Body of pancreas (tissue), 4 donors: ENCODE measurements around the gene WNT7B.

ENCODE experiments used
- POLR2A ChIP-seq, 3 donors: fragments of 450-650 bp; IDR thresholded peaks; one replicate each; pipeline ENCODE4 v1.6.1; 2016; ENCODE audit warnings: antibody characterized with exemption in 3 of 3, mild to moderate bottlenecking in 2 of 3
- TF ChIP-seq, protein P1 (sequence below), 7 experiments: fragments of 450-650 bp in 4 of 7; fragments of 200-600 bp in 3 of 7; sonication (generic) in 3 of 7; IDR thresholded peaks; one replicate each; pipeline ENCODE4 v1.5.1; 2016 to 2019; ENCODE audit warnings: antibody characterized with exemption in 7 of 7

DNA sequence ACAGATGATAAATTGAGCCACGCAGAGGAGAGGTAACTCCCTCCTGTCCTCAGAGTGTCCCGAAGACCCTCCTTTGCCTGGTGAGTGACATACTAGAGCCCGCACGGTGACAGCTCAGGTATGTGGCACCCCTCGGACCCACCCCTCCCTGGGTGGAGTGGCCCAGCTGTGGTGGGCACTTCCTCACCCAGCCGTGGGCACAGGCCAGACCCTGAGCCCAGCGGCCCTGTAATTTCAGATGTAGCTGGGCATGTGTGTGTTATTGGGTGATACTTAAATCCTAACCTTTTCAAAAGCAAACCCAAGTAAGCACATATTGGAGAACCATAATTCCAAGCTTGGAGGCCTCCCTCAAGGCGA is 93.2 kb downstream of the WNT7B start:
- TF ChIP-seq, protein P1, sequence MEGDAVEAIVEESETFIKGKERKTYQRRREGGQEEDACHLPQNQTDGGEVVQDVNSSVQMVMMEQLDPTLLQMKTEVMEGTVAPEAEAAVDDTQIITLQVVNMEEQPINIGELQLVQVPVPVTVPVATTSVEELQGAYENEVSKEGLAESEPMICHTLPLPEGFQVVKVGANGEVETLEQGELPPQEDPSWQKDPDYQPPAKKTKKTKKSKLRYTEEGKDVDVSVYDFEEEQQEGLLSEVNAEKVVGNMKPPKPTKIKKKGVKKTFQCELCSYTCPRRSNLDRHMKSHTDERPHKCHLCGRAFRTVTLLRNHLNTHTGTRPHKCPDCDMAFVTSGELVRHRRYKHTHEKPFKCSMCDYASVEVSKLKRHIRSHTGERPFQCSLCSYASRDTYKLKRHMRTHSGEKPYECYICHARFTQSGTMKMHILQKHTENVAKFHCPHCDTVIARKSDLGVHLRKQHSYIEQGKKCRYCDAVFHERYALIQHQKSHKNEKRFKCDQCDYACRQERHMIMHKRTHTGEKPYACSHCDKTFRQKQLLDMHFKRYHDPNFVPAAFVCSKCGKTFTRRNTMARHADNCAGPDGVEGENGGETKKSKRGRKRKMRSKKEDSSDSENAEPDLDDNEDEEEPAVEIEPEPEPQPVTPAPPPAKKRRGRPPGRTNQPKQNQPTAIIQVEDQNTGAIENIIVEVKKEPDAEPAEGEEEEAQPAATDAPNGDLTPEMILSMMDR (IDR thresholded peaks at IDR 0.05): no peak
- no peak for TF ChIP-seq POLR2A (IDR thresholded peaks at IDR 0.05)
